Colonic mucosa (tissue), 4 donors: ENCODE data around the gene UAP1. TPM values are rescaled to one million over a fixed set of nuclear protein-coding genes. Genes with fewer than 3 reads are reported as not detected.
A peak's percentile ranks its signal among the peaks of the same experiment; 100 is the strongest.

Source experiments
- DNase-seq: peaks from one replicate; pipeline ENCODE4 v3.0.0-alpha.2; 2020
- H3K27ac ChIP-seq: fragments of 200-600 bp; one replicate; pipeline ENCODE4 v1.8.0; 2021
- H3K27me3 ChIP-seq: fragments of 200-600 bp; one replicate; pipeline ENCODE4 v1.8.0; 2021
- H3K36me3 ChIP-seq: fragments of 200-600 bp; one replicate; pipeline ENCODE4 v1.8.0; 2021
- H3K4me1 ChIP-seq: fragments of 200-600 bp; one replicate; pipeline ENCODE4 v1.8.0; 2021; ENCODE audit warnings: mild to moderate bottlenecking
- H3K4me3 ChIP-seq: fragments of 200-600 bp; one replicate; pipeline ENCODE4 v1.8.0; 2021
- H3K9ac ChIP-seq, 2 donors: one replicate each; pipeline ENCODE4 v1.7.0; 2013; ENCODE audit warnings: control low read depth in 2 of 2, low read depth in 2 of 2, low read length in 2 of 2
- H3K9me3 ChIP-seq: fragments of 200-600 bp; one replicate; pipeline ENCODE4 v1.8.0; 2021
- intact Hi-C: fragments of 100-400 bp; cut with DNase I; formaldehyde crosslinking; loops from one replicate; pipeline ENCODE4 v1.14.1; 2022
- total RNA-seq, 2 donors: library from RNA; stranded (reverse); fragmentation: NEBNext Ultra II Directional in 1 of 2; extraction: Animal tissue kit (Norgen Biotek cat#: 25700) in 1 of 2; gene quantifications; one replicate each; pipeline ENCODE4 v1.2.1, GENCODE V29; 2021
- TF ChIP-seq, protein P1 (sequence below): fragments of 200-600 bp; IDR thresholded peaks from one replicate; pipeline ENCODE4 v1.8.0; 2022; ENCODE audit warnings: antibody characterized with exemption, mild to moderate bottlenecking
- donor health status: healthy.
- donor health status: DM: no; HTN: no; CAD: no.
- donor health status: DM: no; HTN: no; CAD: no.

Gene UAP1
- total RNA-seq, 2 donors from 2014 or later: 79.5 to 144 TPM

DNA sequence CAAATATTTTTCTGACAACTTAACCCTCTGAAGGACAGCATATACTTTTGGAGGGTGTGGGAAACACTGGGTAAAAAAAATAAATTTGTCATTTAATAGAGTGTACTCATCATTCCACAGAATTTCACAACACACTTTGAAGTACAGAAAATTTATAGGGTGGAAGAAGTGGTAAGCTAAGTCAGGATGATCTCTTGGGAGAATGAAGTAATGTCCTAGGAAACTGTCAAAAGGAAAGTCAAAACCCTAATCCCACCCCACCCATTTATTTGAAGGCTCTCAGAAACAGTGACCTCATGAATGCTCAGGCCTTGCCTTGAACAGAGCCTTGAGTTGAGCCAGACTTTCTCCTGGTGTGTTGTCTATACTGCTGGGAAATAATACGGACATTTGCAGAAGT, 7.3 kb upstream of the UAP1 start:
- Histone ChIP-seq H3K27ac (no peak overlapping the region), H3K9me3 (no peaks in the 10 kb centered on the region), H3K27me3 (no peaks in the 10 kb centered on the region), H3K36me3 (no peaks in the 10 kb centered on the region), H3K4me1 (no peaks in the 10 kb centered on the region), H3K9ac (no peak overlapping the region), H3K4me3 (no peak overlapping the region)
- intact Hi-C loops: no loop called here
- TF ChIP-seq, protein P1, sequence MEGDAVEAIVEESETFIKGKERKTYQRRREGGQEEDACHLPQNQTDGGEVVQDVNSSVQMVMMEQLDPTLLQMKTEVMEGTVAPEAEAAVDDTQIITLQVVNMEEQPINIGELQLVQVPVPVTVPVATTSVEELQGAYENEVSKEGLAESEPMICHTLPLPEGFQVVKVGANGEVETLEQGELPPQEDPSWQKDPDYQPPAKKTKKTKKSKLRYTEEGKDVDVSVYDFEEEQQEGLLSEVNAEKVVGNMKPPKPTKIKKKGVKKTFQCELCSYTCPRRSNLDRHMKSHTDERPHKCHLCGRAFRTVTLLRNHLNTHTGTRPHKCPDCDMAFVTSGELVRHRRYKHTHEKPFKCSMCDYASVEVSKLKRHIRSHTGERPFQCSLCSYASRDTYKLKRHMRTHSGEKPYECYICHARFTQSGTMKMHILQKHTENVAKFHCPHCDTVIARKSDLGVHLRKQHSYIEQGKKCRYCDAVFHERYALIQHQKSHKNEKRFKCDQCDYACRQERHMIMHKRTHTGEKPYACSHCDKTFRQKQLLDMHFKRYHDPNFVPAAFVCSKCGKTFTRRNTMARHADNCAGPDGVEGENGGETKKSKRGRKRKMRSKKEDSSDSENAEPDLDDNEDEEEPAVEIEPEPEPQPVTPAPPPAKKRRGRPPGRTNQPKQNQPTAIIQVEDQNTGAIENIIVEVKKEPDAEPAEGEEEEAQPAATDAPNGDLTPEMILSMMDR: no peak
- no peak for DNase-seq

DNA sequence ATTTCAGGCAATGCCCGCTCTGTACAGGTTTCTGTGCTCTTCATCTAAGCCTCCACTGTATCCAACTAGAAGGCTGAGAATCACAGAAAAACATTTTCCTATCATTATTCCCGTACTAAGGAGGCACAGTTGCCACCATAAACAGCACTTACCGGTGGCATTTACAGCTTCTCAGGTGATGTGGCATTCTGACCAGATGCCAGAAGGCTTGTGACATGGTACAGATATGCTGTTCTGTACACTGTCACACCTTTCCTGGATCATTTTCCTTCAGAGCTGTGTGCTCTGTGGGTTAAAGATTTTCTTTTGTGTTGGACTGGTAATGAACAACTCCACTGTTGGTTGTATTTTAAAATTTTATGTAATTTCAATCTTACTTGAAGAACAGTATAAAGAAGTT, 4.0 kb upstream of the UAP1 start:
- TF ChIP-seq, protein P1: no peak
- Histone ChIP-seq H3K27me3 (no peaks in the 10 kb centered on the region), H3K36me3 (no peaks in the 10 kb centered on the region), H3K9ac (no peak overlapping the region), H3K9me3 (no peaks in the 10 kb centered on the region), H3K4me1 (no peaks in the 10 kb centered on the region), H3K27ac (no peak overlapping the region), H3K4me3 (no peak overlapping the region)
- intact Hi-C loops: no loop called here
- peak; percentile 64 for DNase-seq

DNA sequence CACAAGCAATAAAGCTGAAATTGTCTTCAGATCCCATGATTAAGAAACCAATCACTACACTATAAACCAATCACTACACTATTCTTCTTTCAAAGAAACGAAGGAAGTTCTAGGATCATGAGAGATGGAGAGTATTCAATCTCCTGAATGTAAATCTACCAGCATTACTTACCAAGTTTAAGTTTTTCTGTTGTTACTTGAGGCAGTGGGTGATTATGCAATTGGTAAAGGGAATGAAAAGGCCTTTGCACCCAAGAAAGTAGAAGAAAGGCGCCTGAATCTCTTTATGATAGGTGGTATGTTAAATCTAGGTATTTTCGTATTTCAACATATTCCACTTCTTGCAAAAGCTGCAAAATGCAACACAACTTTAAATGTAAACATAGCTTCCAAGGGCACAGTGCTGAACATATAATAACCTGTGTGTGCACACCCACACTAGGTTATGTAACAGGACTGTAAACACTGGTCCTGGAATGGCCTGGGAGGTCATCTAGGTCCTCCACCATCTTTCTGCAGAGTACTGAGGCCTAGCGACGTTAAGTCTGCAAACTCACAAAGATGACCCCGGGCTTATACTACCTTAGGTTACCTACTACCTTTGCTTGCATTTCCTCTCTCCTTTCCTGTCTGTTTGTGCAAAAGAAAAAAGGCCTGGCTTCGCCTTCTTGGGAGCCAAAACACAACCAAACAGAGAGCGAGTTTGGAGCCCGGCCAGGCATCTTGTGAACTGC, 1.1 kb upstream of the UAP1 start:
- Histone ChIP-seq H3K36me3 (no peaks in the 10 kb centered on the region), H3K4me3 (peak overlapping the region; percentile 90), H3K27me3 (no peaks in the 10 kb centered on the region), H3K9me3 (no peaks in the 10 kb centered on the region), H3K27ac (peak overlapping the region; percentile 98), H3K9ac (peak overlapping the region; percentile 76 to 86), H3K4me1 (peaks cover 6% of the 10 kb centered on the region)
- intact Hi-C loops: no loop called here
- TF ChIP-seq, protein P1: no peak
- DNase-seq: no peak

DNA sequence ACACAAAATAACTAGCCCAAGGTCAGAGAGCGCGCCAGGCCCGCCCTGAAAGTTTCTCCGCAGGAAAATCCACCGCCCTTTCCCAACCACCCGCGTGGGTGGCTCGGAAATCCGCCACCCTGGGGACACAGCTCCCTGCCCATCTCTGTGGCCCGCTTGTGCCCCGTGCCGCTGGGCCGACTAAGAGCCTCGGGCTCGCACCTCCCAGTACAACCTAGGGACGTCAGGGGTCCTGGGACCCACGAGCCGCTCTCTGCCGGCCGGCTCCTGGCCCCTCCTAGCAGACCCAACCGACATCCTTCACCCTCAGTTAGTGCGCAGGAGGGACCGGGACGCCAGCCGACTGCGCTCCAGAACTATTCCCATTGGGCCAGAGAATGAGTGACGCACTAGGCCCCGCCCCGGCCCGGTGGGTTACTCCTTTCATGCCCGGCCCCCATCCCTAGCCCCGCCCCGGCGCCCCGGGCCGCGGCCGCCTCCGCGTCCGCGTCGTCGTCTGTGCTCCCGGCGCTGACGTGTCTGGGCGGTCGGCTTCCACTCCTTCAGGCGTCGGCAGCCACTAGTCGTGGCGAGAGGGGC, 396 bp upstream of the UAP1 start:
- Histone ChIP-seq H3K9ac (peak overlapping the region; percentile 76 to 96), H3K4me3 (peak overlapping the region; percentile 90), H3K27me3 (no peaks in the 10 kb centered on the region), H3K27ac (peak overlapping the region; percentile 98), H3K4me1 (peaks cover 6% of the 10 kb centered on the region), H3K36me3 (no peaks in the 10 kb centered on the region), H3K9me3 (no peaks in the 10 kb centered on the region)
- DNase-seq: peak; percentile 100
- TF ChIP-seq, protein P1: no peak
- intact Hi-C loops: no loop called here

DNA sequence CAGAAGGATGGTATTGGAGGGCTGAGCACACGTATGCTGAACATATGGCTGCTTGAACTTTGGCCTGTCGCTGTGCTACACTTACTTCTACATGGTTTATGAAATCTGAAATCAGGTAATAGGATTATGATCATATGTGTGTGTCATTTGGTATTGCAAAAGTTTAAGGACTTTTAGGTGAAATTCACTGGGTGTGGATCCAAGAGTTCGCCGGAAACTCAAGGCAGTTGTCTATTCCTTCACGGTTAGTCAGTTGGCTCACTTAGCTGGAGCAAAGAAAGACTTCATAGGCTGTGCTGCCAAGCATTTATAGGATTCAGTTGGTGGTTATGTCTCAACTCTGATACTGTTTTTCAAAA, 927 bp downstream of the UAP1 start:
- DNase-seq: peak; percentile 52

More for the DNA sequence above, 927 bp downstream of the UAP1 start:
- Histone ChIP-seq H3K9me3 (no peaks in the 10 kb centered on the region), H3K36me3 (no peaks in the 10 kb centered on the region), H3K27ac (peak overlapping the region; percentile 98), H3K4me3 (peak overlapping the region; percentile 90), H3K27me3 (no peaks in the 10 kb centered on the region), H3K4me1 (peaks cover 6% of the 10 kb centered on the region), H3K9ac (peak overlapping the region; percentile 96 to 98)
- intact Hi-C loops: no loop called here
- TF ChIP-seq, protein P1: no peak
